GM23248 (cell line): Measurements from ENCODE around the gene NOSIP. TPM values are rescaled to one million over a fixed set of nuclear protein-coding genes. Genes with fewer than 3 reads are reported as not detected.

Experiments used
- DNase-seq: peaks from one replicate; pipeline ENCODE4 v3.0.0-alpha.2; 2015
- H2AFZ ChIP-seq: fragments of 200-600 bp; sonication (generic); 2 replicates; pipeline ENCODE4 v1.6.1; 2016; ENCODE audit warnings: antibody characterized with exemption
- H3F3A ChIP-seq: fragments of 200-600 bp; sonication (generic); 2 replicates; pipeline ENCODE4 v1.6.1; 2016; ENCODE audit warnings: mild to moderate bottlenecking, antibody characterized with exemption, mixed run types; ENCODE audit not compliant: insufficient read depth
- H3K27ac ChIP-seq: fragments of 200-600 bp; sonication (generic); 2 replicates; pipeline ENCODE4 v1.5.1; 2016; ENCODE audit warnings: mild to moderate bottlenecking
- H3K27me3 ChIP-seq: fragments of 200-600 bp; sonication (generic); replicated peaks from 2 replicates; pipeline ENCODE4 v1.6.1; 2016; ENCODE audit warnings: mild to moderate bottlenecking; ENCODE audit not compliant: insufficient read depth
- H3K36me3 ChIP-seq: fragments of 200-600 bp; sonication (generic); 2 replicates; pipeline ENCODE4 v1.6.1; 2016; ENCODE audit warnings: low read depth, mild to moderate bottlenecking
- H3K4me1 ChIP-seq: fragments of 200-600 bp; sonication (generic); 2 replicates; pipeline ENCODE4 v1.6.1; 2016; ENCODE audit warnings: mild to moderate bottlenecking; ENCODE audit not compliant: insufficient read depth
- H3K4me2 ChIP-seq: fragments of 200-600 bp; sonication (generic); one replicate; pipeline ENCODE4 v1.6.1; 2016; ENCODE audit warnings: mild to moderate bottlenecking; ENCODE audit not compliant: unreplicated experiment
- H3K4me3 ChIP-seq: fragments of 200-600 bp; sonication (generic); 2 replicates; pipeline ENCODE4 v1.5.1; 2016; ENCODE audit warnings: mild to moderate bottlenecking
- H3K79me2 ChIP-seq: fragments of 200-600 bp; sonication (generic); 2 replicates; pipeline ENCODE4 v1.6.1; 2016; ENCODE audit warnings: mild to moderate bottlenecking; ENCODE audit not compliant: insufficient read depth
- H3K9ac ChIP-seq: fragments of 200-600 bp; sonication (generic); 2 replicates; pipeline ENCODE4 v1.6.1; 2016; ENCODE audit warnings: mild to moderate bottlenecking
- H3K9me2 ChIP-seq: fragments of 200-600 bp; sonication (generic); 2 replicates; pipeline ENCODE4 v1.6.1; 2016; ENCODE audit warnings: mixed run types, mild to moderate bottlenecking, moderate library complexity; ENCODE audit not compliant: insufficient read depth
- H3K9me3 ChIP-seq: fragments of 200-600 bp; sonication (generic); one replicate; pipeline ENCODE4 v1.6.1; 2017; ENCODE audit warnings: low read depth
- H4K20me1 ChIP-seq: fragments of 200-600 bp; sonication (generic); 2 replicates; pipeline ENCODE4 v1.6.0; 2016; ENCODE audit not compliant: insufficient read depth
- EZH2 ChIP-seq: fragments of 200-600 bp; sonication (generic); IDR thresholded peaks from 2 replicates; pipeline ENCODE4 v1.6.1; 2018; ENCODE audit warnings: antibody characterized with exemption, mild to moderate bottlenecking; ENCODE audit not compliant: insufficient read depth, poor library complexity, severe bottlenecking
- EZH2phosphoT487 ChIP-seq: fragments of 200-600 bp; sonication (generic); IDR thresholded peaks from 2 replicates; pipeline ENCODE4 v1.6.1; 2018; ENCODE audit warnings: antibody characterized with exemption, moderate library complexity, mild to moderate bottlenecking, low read depth; ENCODE audit not compliant: insufficient read depth
- WGBS, 2 experiments: methylation state at CpG; one replicate each; pipeline ENCODE4 v1.1.6; 2015 to 2017; ENCODE audit warnings: low lambda C conversion rate in 2 of 2, low coverage in 1 of 2; ENCODE audit errors: missing lambda C conversion rate in 2 of 2; 5-methylcytosine and 5-hydroxymethylcytosine counted together
- in situ Hi-C: fragments of 300-500 bp; cut with MboI; formaldehyde crosslinking; loops from 2 replicates; pipeline ENCODE4 v1.15.0; 2020
- polyA plus RNA-seq: library from polyadenylated mRNA; unstranded; fragments of >200 nt; fragmentation: Nextera tagmentation; extraction: Ambion mirVana; gene quantifications from 2 replicates; pipeline ENCODE4 v1.2.1, GENCODE V29; 2016
- total RNA-seq: library from RNA; depleted of rRNA; stranded (reverse); fragments of >200 nt; shearing (Covaris generic); gene quantifications from 2 replicates; pipeline ENCODE4 v1.2.3, GENCODE V29; 2014

NOSIP gene
- total and polyA plus RNA-seq, 2 experiments from 2014 or later: 53.2 to 84.3 TPM

DNA sequence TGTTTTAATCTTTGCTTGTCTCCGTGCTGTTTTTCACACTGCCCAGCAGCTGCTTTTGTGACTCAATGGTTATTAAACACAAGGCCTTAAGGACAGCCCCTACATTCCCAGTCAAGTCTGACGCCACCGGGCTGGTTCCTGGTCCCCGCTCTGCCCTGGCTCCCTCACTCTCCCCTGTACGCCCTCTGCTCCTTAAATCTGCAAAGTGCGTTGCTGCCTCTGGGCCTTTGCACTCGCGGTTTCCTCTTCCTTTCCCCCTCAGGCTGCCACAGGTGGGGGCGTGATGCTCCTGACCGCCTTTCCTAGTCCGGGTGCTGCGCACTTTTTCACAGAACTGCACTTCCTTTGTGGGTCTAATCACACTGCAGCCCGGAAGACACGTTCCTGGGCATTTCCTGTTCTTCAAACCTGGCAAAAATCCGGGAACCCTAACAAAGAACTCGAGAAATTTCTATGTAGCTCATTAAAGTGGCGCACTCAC is 25.6 kb downstream of the NOSIP start:
- in situ Hi-C loops: no loop called here
- Histone ChIP-seq H2AFZ (no peak overlapping the region), H3K36me3 (peaks cover 19% of the 10 kb centered on the region; the same call in 1 of the 2 replicates), H3F3A (peaks cover 30% of the 10 kb centered on the region), H3K79me2 (no peaks in the 10 kb centered on the region), H3K4me2 (no peak overlapping the region), H3K27me3 (no peaks in the 10 kb centered on the region), H3K27ac (peak overlapping the region; percentile 82), H3K9me2 (no peaks in the 10 kb centered on the region), H3K9me3 (no peaks in the 10 kb centered on the region), H4K20me1 (no peaks in the 10 kb centered on the region), H3K4me1 (peaks cover 13% of the 10 kb centered on the region), H3K4me3 (no peak overlapping the region), H3K9ac (peak overlapping the region; percentile 60; the same call in 1 of the 2 replicates)
- no peak for TF ChIP-seq EZH2
- no peak for TF ChIP-seq EZH2phosphoT487
- DNase-seq: peak; percentile 43
- 85 to 90% methylated on average over 17 of the region's 17 CpGs for WGBS, 2 experiments

DNA sequence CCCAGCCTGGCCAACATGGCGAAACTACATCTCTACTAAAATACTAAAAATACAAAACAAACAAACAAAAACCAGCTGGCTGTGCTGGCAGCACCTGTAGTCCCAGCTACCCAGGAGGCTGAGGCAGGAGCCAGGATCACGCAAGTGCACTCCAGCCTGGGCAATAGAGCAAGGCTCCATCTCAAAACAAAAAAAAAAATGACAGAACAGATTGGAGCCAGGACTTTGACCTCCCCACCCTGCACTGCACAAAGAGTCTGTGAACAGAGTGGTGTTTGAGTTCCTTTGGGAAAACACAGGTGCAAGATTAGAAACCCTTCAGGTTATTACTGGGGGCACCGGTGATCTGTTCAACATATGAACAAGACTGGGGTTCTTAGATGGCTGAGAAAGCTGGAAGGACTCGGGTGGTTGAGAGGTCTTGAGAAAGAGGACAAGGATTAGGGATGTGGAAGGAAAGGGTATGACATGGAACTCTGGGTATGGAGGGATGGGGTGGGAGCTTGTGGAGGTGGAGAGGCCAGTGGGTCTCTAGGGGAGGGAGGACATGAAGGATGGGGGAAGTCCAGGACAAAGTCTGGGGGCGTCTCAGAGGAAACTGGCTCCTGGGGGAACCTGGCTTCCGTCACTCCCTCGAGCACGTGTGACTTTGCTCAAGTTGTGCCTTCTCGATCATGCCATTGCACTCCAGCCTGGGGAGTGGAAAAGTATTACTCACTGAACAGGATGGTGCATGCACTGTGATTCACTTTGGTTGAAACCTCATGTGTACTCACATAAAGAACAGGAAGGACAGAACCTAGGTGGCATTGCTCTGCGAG is 26.7 kb downstream of the NOSIP start:
- Histone ChIP-seq H3K36me3 (peaks cover 19% of the 10 kb centered on the region; the same call in 1 of the 2 replicates), H2AFZ (no peak overlapping the region), H3K9me3 (no peaks in the 10 kb centered on the region), H3K4me2 (no peak overlapping the region), H3K9me2 (no peaks in the 10 kb centered on the region), H3K9ac (peak overlapping the region; percentile 60), H3K79me2 (no peaks in the 10 kb centered on the region), H3K4me3 (no peak overlapping the region), H3K4me1 (peaks cover 13% of the 10 kb centered on the region), H3K27me3 (no peaks in the 10 kb centered on the region), H3F3A (peaks cover 30% of the 10 kb centered on the region), H4K20me1 (no peaks in the 10 kb centered on the region), H3K27ac (peak overlapping the region; percentile 82)
- TF ChIP-seq EZH2 (no peak), EZH2phosphoT487 (no peak)
- in situ Hi-C loops: no loop called here
- WGBS, 2 experiments: 38 to 45% methylated on average over 9 to 10 of the region's 10 CpGs
- peak; percentile 94 for DNase-seq

DNA sequence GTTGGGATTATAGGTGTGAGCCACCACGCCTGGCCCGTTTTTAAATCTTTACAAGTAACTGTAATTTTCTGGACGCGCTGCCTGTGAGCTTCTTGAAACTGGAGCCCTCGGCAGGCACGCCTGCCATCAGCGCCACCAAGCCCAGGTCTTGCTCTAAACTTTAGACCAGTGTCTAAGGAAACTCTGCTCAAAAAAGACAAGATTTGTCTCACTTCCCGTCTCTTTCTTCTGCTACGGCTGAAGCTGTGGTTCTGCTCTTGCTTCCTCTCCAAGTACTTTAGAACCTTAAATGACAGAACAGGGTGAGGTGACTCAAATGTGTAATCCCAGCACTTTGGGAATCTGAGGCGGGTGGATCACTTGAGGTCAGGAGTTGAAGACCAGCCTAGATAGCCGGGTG is 27.6 kb downstream of the NOSIP start:
- no peak for TF ChIP-seq EZH2phosphoT487
- no peak for TF ChIP-seq EZH2
- Histone ChIP-seq H3K9me3 (no peaks in the 10 kb centered on the region), H3K27me3 (no peaks in the 10 kb centered on the region), H3K79me2 (no peaks in the 10 kb centered on the region), H3K9ac (no peak overlapping the region), H3K4me2 (no peak overlapping the region), H4K20me1 (no peaks in the 10 kb centered on the region), H3K4me3 (no peak overlapping the region), H3F3A (peaks cover 30% of the 10 kb centered on the region), H3K9me2 (no peaks in the 10 kb centered on the region), H3K36me3 (peaks cover 15% of the 10 kb centered on the region; the same call in 1 of the 2 replicates), H3K27ac (no peak overlapping the region), H3K4me1 (peaks cover 13% of the 10 kb centered on the region), H2AFZ (no peak overlapping the region)
- no peak for DNase-seq
- WGBS, 2 experiments: 91 to 92% methylated on average over 11 of the region's 11 CpGs
- in situ Hi-C loops: no loop called here

DNA sequence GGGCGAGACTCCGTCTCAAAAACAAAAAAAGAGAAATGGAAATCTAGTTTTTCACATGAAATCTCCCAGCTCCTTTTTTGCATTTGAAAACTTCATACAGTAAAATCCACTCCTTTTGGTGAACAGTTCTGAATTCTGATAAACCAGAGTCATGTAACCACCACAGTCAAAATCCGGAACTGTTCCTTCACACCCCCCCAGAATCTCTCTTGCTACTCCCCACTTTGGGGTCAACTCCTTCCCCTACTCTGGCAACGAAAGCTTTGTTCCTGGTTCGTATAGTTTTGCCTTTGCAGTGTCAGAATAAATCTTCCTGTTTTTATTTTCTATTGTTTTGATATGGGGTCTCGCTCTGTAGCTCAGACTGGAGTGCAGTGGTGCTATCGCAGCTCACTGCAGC is 28.8 kb downstream of the NOSIP start:
- H2AFZ ChIP-seq: no peak overlapping the region
- H3K4me2 ChIP-seq: no peak overlapping the region
- no peak overlapping the region for H3K9ac ChIP-seq
- no peak overlapping the region for H3K4me3 ChIP-seq
- no peaks in the 10 kb centered on the region for H3K27me3 ChIP-seq
- peaks cover 40% of the 10 kb centered on the region for H3F3A ChIP-seq
- H3K4me1 ChIP-seq: peaks cover 17% of the 10 kb centered on the region
- H3K36me3 ChIP-seq: peaks cover 10% of the 10 kb centered on the region; the same call in 1 of the 2 replicates
- no peaks in the 10 kb centered on the region for H3K9me3 ChIP-seq
- no peaks in the 10 kb centered on the region for H4K20me1 ChIP-seq
- in situ Hi-C loops: no loop called here
- H3K79me2 ChIP-seq: no peaks in the 10 kb centered on the region
- WGBS, 2 experiments: 95 to 96% methylated on average over 7 of the region's 7 CpGs
- TF ChIP-seq EZH2: no peak
- TF ChIP-seq EZH2phosphoT487: no peak
- H3K27ac ChIP-seq: no peak overlapping the region
- no peaks in the 10 kb centered on the region for H3K9me2 ChIP-seq
- DNase-seq: no peak
